Urothelium cell line (cell line): Measurements from ENCODE around the gene NIPSNAP3A.
"Not testable (repeated sequence)": the region's sequence is repeated elsewhere in the genome, so short reads cannot be mapped to it uniquely, and the experiment has no call there.

Experiments used
- DNase-seq: peaks from one replicate; pipeline ENCODE4 v3.0.0; 2011; ENCODE audit warnings: low spot score, mixed read lengths
- FAIRE-seq: peaks from 2 replicates; lab custom pipeline; 2011; peaks lifted over from hg19 to GRCh38; lab: Jason Lieb, UNC

NIPSNAP3A gene

GRCh38 chr9:104747565-104748358, at the start of gene NIPSNAP3A:
Gene NIPSNAP3A (plus strand): TSS chr9:104747683. CDS start chr9:104747793, 110 bp downstream.
- FAIRE-seq (no peak), DNase-seq (peak; percentile 88)

DNA sequence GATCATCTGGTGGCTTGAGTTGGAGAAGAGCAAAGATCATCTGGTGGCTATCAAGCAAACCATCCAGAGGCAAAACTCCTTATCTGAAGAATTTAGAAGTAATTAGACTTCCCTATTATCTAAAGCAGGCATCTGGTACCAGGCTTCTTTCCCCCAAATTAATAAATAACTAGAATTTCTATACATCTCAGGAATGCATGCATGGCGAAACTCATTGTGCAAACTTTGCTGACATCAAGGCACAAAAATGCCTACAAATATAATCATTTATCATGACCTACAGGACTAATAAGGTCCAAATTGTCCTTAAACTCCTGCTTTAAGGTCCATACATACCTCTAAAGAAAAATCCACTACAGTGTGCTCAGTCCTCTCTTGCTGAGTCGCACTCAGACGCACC, 47.2 kb upstream of the NIPSNAP3A start:
- FAIRE-seq (no peak), DNase-seq (no peak)

DNA sequence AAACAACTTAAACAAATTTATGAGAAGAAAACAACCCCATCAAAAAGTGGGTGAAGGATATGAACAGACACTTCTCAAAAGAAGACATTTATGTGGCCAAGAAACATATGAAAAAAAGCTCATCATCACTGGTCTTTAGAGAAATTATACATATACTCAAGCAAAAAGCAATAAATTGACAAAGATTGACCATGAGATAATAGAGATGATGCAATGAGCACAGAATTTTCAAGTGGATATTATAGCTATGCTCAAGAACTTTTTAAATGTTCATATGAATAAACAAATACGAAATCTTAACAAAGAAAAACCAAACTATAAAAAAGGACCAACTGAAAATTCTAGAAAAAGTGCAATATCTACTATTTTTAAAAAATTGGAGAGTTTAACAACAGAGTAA, 38.7 kb upstream of the NIPSNAP3A start:
- FAIRE-seq, DNase-seq: not testable (repeated sequence)

DNA sequence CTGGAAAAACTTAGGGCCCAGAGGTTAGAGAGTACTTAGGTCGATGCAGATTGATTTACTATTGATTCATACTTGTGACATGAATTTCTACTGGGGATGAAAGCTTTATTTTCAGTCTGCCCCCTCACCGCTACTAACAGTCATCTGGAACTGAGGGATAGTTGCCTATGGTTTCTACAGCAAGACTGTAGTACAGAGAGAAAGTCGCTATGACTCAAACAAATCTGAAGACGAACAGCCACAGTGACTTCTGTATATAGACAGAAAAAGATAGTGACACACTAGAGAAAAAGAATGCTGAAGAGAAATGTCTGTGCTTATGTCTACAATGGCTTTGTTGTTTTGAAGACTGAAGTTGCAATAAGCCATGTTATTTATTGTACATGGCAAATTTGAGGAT, 35.9 kb upstream of the NIPSNAP3A start:
- FAIRE-seq, result no peak
- DNase-seq, result no peak

GRCh38 chr9:104725014-104725413, 22.5 kb upstream of the NIPSNAP3A start:
- FAIRE-seq, result no peak

DNA sequence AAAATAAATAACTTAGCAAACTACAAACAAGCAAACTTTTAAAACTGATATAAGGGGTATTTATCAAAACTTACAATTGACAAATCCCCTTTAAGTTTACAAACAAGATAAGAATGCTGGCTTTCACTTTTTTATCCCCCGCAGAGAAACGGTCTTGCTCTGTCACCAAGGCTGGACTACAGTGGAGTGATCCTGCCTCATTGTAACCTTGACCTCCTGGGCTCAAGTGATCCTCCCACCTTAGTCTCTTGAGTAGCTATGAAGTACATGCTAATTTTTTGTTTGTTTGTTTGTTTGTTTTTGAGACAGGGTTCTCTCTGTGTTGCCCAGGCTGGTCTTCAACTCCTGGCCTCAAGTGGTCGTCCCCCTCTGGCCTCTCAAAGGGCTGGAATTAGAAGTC, 9.0 kb upstream of the NIPSNAP3A start:
- no peak for DNase-seq

More at GRCh38 chr9:104725014-104725413, 22.5 kb upstream of the NIPSNAP3A start:
- DNase-seq, result no peak

DNA sequence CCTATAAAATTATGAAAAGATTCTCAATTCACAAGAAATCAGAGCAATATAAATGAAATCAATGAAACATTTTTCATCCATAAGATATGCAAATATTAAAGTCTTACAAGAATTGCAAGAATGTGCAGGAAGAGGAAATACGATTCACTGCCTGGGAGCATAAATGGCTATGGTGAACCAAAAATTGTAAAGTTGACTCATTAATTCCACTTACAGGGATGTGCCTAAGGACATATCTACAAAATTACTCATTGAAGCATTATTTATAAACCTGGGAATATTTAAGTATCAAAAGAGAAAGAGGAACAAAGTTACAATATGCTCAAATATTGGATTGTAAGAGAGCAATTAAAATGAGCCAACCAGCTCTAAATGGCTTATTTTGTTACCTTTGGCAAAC, 6.9 kb upstream of the NIPSNAP3A start:
- no peak for FAIRE-seq
- DNase-seq, result no peak

More for the DNA sequence above, 9.0 kb upstream of the NIPSNAP3A start:
- FAIRE-seq, result no peak

DNA sequence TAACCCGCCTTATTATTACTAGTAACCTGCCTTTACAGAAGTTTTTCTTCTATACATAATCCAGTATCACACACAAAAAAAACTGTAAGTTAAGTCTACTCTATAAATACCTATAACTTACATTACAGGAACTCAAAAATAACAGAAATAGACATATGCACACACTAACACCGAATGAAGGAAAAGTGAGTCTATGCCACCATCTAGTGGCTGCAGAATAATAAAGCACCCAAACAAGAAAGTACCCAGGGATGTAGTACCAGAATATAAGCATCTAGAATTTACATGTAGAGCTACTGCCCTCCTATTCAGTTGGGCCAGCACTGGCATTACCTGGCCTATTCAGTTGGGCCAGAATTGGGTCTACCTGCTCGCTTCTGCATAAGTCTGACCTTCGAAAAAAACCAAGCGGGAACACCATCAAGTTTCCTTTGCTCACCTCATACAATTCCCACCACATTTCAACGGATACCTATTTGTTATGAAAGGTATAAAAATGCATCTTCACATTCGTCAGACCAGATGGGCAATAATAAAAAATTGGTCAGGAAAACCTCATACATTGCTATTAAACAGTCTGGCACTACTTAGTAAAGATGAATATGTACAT, 4.0 kb upstream of the NIPSNAP3A start:
- FAIRE-seq, result no peak

DNA sequence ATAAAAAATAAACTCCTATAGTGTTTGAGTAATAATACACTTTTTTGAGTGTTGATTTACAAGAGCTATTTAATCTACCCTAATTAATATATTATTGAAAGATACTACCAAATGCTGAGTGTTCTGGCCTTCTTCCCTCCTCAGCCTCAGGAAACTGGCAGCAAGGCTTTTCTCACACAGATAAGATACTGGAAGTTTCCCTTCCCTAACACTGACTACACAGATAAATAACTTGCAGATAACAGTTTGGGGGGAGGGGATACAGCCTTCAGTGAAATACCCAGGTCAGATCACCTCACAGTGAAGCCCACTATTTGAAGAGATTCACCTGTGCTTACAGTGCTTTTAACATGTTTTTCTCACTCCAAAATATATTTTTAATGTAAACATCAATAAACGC, 1.6 kb upstream of the NIPSNAP3A start:
- DNase-seq, result no peak
- FAIRE-seq, result no peak

More for the DNA sequence above, 4.0 kb upstream of the NIPSNAP3A start:
- peak; percentile 48 for DNase-seq

GRCh38 chr9:104746285-104746684, 1.2 kb upstream of the NIPSNAP3A start:
- no peak for DNase-seq
- no peak for FAIRE-seq

DNA sequence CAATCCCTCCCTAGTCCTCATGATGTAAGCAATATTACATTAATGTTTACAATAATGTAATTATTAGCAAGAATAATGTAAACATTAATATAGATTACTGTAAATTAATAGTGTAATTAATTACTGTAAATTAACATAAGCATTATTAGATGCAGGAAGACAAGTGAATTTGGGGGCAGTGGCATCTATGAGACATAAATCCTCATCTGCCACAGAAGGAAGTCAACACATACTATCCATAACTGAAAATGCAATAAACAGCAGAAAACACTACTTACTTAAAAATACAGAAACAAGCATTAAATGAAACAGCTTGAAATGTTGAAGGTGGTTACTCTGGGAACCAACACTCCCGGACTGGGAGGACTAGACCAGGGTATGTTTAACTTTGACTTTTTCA, 685 bp upstream of the NIPSNAP3A start:
- no peak for DNase-seq
- no peak for FAIRE-seq

- DNase-seq, result no peak
- no peak for FAIRE-seq
Measured at GRCh38 chr9:104747245-104747564, 278 bp upstream of the NIPSNAP3A start.

- DNase-seq (peak; percentile 25), FAIRE-seq (no peak)
Measured at GRCh38 chr9:104748359-104749031, 1.0 kb downstream of the NIPSNAP3A start.

GRCh38 chr9:104750185-104750767, 2.8 kb downstream of the NIPSNAP3A start:
- FAIRE-seq (no peak), DNase-seq (no peak)

DNA sequence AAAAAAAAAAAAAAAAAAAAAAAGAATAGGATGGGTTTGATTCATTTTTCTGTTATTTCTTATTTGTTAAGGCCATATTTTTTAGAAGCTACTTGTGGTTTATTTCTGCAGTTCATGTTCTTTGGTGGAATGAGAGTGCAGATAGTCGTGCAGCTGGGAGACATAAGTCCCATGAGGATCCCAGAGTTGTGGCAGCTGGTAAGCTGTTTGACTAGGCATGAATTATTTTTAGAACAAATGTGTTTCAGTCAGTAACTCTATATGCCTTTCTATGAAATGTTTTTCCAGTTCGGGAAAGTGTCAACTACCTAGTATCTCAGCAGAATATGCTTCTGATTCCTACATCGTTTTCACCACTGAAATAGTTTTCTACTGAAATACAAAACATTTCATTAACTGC, 11.5 kb downstream of the NIPSNAP3A start:
- FAIRE-seq, result no peak
- DNase-seq, result no peak

- no peak for DNase-seq
- no peak for FAIRE-seq
Measured at GRCh38 chr9:104765138-104765537, 17.7 kb downstream of the NIPSNAP3A start.

- DNase-seq (no peak), FAIRE-seq (no peak)
Measured at GRCh38 chr9:104766025-104766424, 18.5 kb downstream of the NIPSNAP3A start.

DNA sequence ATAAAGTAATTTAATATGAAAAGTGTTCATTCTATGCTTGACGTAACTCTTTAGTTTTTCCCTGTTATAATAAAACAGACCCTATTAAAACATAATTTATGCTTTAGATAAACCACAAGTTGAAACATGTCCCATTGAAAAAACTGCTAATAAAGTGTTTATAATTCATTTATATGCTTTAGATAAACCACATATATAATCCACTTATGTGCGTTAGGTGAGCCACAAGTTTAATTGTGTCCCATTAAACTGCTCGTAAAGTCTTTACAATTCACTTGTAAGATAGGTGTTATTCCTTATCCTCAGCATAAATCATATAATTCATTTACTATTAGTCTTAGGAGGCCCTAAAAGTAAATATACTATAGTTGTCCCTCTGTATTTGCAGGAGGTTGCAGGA, 20.0 kb downstream of the NIPSNAP3A start:
- no peak for FAIRE-seq
- DNase-seq, result no peak

GRCh38 chr9:104769029-104769428, 21.5 kb downstream of the NIPSNAP3A start:
- DNase-seq, FAIRE-seq: not testable (repeated sequence)

DNA sequence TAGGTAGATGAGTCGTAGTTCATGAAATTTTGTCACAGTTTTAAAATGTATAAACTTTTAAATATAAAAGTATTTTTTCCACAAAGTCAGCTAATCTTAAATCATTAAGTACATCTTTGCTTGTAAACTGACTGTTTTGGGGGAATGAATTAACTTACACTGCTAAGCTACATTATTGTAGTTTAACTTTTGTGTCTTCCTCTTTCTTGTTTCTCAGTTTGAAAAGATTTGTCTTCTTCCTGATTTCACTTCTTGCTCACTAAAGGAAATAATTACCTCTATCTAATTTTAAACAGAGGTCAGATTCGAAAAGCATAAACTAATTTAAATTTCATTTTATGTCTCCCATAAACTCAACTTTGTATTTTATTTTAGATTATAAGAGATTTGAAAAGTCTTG, 22.2 kb downstream of the NIPSNAP3A start:
- DNase-seq (no peak), FAIRE-seq (no peak)

- DNase-seq (no peak), FAIRE-seq (no peak)
Measured at GRCh38 chr9:104772714-104773510, 25.4 kb downstream of the NIPSNAP3A start.
